Retina (tissue), 1 donor: ENCODE measurements around the gene KCNJ10.

Source experiments
- DNase-seq: peaks from one replicate; pipeline ENCODE4 v3.0.0-alpha.2; 2016

Gene KCNJ10

DNA sequence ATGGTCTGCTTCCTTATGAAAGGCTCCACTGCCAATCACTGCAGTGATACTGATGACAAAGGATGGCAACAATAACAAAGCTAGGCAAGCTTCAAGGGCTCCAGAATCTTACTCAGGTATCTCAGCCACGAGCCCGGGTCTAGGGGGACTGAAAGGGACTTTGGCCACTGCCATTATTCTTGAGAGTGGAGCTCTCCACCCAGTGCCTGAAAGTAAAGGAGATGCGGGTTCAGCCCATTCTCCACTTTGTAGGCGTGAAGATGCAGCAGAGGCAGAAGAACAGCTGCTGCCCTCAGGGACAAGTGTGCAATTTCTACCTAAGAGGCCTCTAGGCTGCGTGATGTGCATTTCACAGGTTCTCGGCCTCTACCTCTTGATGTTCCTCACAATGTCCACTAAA, 84.5 kb downstream of the KCNJ10 start:
- DNase-seq: no peak

- DNase-seq: no peak
These were observed 86.3 kb downstream of the KCNJ10 start for GRCh38 chr1:159983681-159984080.

GRCh38 chr1:159982280-159982679, 87.7 kb downstream of the KCNJ10 start:
- no peak for DNase-seq

GRCh38 chr1:159981351-159982055, 88.5 kb downstream of the KCNJ10 start:
- DNase-seq: no peak

DNA sequence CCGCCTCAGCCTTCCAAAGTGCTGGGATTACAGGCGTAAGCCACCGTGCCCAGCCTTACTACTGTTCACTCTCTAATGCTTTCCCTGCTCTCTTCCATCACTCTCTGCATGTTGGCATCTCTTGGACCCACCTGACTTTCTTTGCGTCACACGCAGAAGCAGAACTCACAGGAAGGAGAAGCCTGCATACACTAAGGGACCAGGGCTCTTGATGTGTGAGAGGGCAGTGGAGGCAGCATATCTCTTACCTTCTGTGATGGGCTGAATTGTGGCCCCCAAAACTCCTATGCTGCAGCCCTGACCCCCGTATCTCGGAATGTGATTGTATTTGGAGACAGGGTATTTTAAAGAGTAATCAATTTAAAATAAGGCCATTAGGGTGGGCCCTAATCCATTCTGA, 89.2 kb downstream of the KCNJ10 start:
- DNase-seq: no peak

DNA sequence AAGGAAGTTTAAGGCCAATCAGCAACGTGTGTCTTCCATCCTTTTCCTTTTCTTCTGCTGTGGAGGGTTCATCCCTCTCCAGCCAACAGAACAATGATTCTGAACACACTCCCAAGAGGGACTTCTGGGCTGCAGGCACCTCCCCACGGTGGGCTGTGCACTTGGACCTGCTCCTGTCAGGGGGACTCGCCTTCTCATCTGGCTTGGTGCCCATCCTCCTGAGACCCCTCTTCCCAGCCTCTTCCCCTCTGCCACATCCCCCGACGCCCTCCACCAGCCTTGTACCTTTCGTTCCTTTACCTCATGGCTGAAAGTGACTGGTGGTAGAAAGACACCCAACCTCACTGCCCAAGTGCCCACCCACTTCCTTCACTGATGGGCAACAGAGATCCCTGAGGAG, 89.9 kb downstream of the KCNJ10 start:
- DNase-seq: no peak

DNA sequence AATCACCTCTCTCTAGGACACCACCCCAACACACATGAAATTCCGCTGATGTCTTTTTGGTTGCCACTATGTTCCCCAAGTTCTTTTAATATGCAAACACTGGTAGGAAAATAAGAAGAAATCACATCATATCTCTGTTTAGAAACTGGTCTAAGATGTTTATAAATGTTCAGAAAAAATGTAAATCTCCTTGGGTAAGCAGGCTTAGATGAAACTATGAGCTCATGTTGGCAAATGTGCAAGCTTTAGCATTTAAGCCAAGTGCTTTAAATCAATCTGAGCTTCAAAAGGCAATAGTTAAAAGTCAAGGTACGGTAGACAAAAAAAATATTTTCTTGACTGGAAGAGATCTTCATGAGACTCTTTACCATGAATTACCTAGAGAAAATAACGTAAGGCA, 90.7 kb downstream of the KCNJ10 start:
- no peak for DNase-seq

GRCh38 chr1:159978107-159978398, 91.9 kb downstream of the KCNJ10 start:
- no peak for DNase-seq

- no peak for DNase-seq
These were observed 92.4 kb downstream of the KCNJ10 start for GRCh38 chr1:159977364-159978106.

GRCh38 chr1:159974350-159974965, 95.5 kb downstream of the KCNJ10 start:
- no peak for DNase-seq

- no peak for DNase-seq
These were observed 96.5 kb downstream of the KCNJ10 start for GRCh38 chr1:159973350-159973940.

GRCh38 chr1:159972443-159973205, 97.3 kb downstream of the KCNJ10 start:
- no peak for DNase-seq

DNA sequence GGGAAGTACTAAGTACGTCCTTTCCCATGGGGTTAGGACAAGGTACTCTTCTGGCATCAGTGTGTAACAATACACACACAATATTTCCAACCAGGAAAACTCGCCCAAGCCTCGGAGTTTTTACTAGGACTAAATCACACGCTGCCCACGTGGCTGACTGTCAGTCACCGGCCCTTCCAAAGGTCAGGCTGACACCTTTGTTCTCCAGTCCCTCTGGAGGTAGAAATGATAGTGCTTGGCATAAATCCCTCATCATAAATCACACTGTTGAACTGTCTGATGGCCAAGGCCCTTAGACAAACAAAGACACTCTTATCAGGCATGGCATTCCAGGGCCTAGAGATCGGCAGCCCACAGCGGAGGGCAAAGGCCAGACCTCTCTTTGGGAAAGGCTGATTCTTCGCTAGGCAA, 99.0 kb downstream of the KCNJ10 start:
- no peak for DNase-seq

DNA sequence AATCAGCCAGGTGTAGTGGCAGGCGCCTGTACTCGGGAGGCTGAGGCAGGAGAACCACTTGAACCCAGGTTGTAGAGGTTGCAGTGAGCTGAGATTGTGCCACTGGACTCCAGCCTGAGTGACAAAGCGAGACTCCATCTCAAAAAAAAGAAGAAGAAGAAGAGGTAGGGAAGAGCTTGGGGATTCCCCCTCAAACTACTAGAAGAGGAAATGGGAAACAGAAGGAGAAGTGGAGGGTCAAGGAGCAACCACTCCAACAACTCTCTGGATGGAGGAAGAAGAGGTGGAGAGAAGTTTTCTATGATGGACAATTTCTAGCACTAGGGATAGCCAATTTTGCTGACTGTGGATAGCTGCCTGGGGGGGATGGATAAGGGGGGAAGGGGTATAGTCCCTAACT, 101.1 kb downstream of the KCNJ10 start:
- DNase-seq: no peak

DNA sequence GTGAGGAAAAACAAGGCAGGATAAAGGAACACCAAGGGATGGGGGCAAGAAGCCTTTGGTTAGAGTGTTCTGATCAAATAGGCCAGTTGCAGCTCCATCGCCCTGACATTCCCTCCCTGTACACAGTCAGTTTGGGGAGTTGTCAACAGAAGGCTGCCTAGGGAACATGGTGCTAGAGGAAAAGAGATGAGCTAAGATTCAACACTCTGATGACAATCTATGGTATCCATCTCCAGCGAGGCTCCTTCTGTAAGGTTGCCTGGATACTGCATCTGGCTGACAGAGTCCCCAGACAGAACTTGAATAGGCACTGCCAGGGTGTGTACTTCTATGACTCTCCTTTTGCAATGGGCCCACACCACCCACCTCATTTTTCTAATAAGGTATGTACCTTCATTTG, 104.7 kb downstream of the KCNJ10 start:
- no peak for DNase-seq

DNA sequence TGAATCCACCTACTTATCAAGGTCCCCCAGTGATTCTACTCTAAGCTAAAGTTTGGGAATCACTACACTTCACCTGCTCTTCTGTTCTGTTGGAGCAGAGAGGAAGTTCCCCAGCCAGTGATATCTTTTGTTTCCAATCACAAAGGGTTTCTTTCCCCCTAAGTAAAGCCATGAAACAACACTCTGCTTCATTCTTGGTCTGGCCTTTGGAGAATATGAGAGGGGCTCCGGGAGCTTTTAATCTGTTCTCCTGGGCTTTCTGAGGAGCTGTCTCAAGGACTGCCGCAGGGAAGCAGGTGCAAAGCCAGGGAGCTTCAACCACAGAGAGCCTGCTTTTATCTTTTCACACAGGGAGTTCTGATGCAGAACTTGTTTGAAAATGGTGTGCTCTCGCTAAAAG, 105.8 kb downstream of the KCNJ10 start:
- DNase-seq: peak; percentile 35

DNA sequence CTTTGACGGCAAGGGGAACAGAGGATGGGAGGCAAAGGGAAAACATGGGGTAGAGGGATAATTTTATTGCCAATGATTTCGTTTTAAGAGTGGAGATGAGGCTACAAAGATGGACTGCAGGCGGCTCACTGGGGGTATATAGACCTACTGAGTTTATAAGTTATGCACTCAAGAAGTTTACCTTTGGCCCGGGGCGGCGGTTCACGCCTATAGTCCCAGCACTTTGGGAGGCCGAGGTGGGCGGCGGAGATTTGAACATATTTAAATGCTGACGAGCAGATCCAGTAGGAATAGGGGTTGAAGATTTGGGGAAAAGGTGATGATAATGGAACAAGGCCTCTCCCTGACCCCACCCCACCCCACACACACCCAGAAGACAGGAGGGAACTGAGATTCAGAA, 107.8 kb downstream of the KCNJ10 start:
- DNase-seq: no peak

GRCh38 chr1:159961636-159962035, 108.3 kb downstream of the KCNJ10 start:
- DNase-seq: no peak

- DNase-seq: no peak
These were observed 109.1 kb downstream of the KCNJ10 start for GRCh38 chr1:159960721-159961381.

- DNase-seq: no peak
These were observed 110.5 kb downstream of the KCNJ10 start for GRCh38 chr1:159959451-159959850.

DNA sequence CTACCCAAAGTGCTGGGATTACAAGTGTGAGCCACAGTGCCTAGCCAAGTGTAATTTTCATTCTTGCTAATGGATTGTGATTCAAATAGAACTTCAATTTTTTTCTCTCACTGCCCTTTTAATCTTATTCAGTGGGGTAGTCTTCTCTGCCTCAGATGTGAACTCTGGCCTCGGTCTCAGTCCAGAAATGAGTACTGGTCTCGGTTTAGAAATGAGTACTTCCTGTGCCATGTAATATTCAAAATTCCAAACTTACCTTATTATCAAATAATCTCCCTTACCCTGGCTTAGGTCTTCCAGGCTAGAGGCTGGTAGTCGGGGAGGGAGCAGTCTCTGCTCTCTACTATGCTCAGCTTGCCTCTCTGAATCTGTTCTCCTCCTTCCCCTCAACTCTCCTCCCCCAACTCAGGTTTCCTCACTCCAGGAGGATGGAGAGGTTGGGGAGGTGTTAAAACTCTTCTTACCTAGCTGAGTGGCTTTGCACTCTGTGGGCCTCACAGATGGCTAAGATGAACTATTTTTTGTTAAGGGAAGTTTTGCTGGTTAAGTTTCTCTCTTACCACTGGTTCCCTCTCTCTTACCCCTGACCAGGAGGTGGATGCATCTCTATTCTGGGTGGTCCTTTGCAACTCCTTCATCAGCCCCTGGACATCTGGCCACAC, 111.1 kb downstream of the KCNJ10 start:
- no peak for DNase-seq

DNA sequence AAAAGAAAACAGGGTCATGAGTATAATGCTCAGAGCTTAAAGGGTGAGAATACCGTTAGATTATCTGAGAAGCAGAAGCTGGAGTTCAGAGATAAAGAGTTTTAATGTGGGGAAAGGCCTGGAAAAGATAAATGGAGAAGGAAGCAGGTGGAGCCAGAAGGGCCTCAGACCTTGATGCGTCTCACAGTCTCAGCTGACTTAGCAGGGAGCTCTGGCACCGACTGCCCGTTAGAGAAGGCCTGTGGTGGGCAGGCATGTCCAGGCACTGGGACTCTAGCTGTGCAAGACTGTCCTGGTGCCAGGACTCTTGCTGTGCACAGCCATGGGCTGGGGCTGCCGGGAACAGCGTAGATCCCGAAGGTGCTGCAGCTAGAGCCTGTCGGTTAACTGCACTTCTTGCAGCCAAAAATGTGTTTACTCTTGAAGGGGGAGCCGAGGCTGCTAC, 112.1 kb downstream of the KCNJ10 start:
- DNase-seq: peak; percentile 30
